Adrenal gland (tissue), 5 donors: Measurements from ENCODE around the gene TMSB4X.

Experiments
- CTCF ChIP-seq, 6 experiments: fragments of 450-650 bp in 4 of 6; fragments of 200-600 bp in 2 of 6; sonication (generic) in 1 of 6; IDR thresholded peaks; 1 replicate in 5 of 6; 2 replicates in 1 of 6; pipeline versions ENCODE4 v1.5.1 to v1.8.0; 2016 to 2021; ENCODE audit warnings: antibody characterized with exemption in 6 of 6, mild to moderate bottlenecking in 2 of 6, moderate library complexity in 1 of 6
- POLR2A ChIP-seq, 2 donors: fragments of 450-650 bp; IDR thresholded peaks; one replicate each; pipeline ENCODE4 v1.6.1; 2017; ENCODE audit warnings: antibody characterized with exemption in 2 of 2, mild to moderate bottlenecking in 2 of 2, moderate library complexity in 1 of 2
- donor health status: DM: no; HTN: no; CAD: no.

GRCh38 chrX:12972878-12973560 lies 1.9 kb upstream of the TMSB4X start:
- TF ChIP-seq CTCF (IDR thresholded peaks at IDR 0.05), result no peak
- TF ChIP-seq POLR2A (IDR thresholded peaks at IDR 0.05), result no peak
